ENCODE data around the gene DCAF5. TPM values are rescaled to one million over a fixed set of nuclear protein-coding genes. Genes with fewer than 3 reads are reported as not detected.
A peak's percentile ranks its signal among the peaks of the same experiment; 100 is the strongest.

DCAF5 gene, protein sequence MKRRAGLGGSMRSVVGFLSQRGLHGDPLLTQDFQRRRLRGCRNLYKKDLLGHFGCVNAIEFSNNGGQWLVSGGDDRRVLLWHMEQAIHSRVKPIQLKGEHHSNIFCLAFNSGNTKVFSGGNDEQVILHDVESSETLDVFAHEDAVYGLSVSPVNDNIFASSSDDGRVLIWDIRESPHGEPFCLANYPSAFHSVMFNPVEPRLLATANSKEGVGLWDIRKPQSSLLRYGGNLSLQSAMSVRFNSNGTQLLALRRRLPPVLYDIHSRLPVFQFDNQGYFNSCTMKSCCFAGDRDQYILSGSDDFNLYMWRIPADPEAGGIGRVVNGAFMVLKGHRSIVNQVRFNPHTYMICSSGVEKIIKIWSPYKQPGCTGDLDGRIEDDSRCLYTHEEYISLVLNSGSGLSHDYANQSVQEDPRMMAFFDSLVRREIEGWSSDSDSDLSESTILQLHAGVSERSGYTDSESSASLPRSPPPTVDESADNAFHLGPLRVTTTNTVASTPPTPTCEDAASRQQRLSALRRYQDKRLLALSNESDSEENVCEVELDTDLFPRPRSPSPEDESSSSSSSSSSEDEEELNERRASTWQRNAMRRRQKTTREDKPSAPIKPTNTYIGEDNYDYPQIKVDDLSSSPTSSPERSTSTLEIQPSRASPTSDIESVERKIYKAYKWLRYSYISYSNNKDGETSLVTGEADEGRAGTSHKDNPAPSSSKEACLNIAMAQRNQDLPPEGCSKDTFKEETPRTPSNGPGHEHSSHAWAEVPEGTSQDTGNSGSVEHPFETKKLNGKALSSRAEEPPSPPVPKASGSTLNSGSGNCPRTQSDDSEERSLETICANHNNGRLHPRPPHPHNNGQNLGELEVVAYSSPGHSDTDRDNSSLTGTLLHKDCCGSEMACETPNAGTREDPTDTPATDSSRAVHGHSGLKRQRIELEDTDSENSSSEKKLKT
- total RNA-seq (2021) = 26.2 and 29.1 TPM in 2 replicates
- percentile 78 among the genes with signal in this experiment for Bru-seq, nascent RNA
- percentile 71 among the genes with signal in this experiment for BruChase-seq, experiment 1, labeled RNA remaining after a 2-hour chase
- BruChase-seq, experiment 2, labeled RNA remaining after a 6-hour chase = percentile 66 among the genes with signal in this experiment
- long read RNA-seq, full-length matches to known transcripts = 3 of 33 reads
- long read RNA-seq, partial matches to known transcripts = 1 of 33 reads
- long read RNA-seq, other reads (novel, unspliced or antisense) = 29 of 33 reads

DNA sequence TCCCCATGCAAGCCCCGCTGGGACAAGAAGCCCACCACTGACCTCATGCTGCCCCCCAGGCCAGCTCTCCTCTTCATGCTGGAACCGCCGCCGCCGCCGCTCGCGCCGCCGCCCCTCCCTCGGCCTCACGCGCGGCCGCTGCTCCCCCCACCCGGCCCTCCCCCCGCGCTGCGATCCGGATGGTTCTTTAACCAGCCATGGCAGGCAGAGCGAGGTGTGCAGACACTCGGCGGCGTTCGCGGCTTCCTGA is at the start of gene DCAF5:
Gene DCAF5, minus strand, starts transcription at position 218 of the 250 bp plus-strand sequence. Its CDS starts 141 bp downstream, at position 77.
- intact Hi-C loops (cut with micrococcal nuclease; ENCODE audit: unreplicated experiment) = loop anchor here (2.0 to 5.0 kb wide), 2 partner anchors 38 to 176 kb away; partner anchors contain the start of genes ACTN1 and EXD2
- peak in 1 of 2 experiments; percentile 83 for DNase-seq
- Histone ChIP-seq H4K20me1 (ENCODE audit: insufficient read depth) (peaks cover 5% of the 10 kb centered on the region; the same call in 1 of the 2 replicates), H3K36me3 (ENCODE audit: low read depth) (peaks cover 15% of the 10 kb centered on the region; the same call in 1 of the 2 replicates), H3K4me2 (peak within 1 kb of the TSS; percentile 87), H3K9me3 (ENCODE audit: insufficient read depth, low read depth) (no peaks in the 10 kb centered on the region), H3F3A (ENCODE audit: insufficient read depth, low read depth) (peaks cover 16% of the 10 kb centered on the region), H3K27me3 (ENCODE audit: insufficient read depth, low read depth) (no peaks in the 10 kb centered on the region), H3K4me1 (replicated peaks; ENCODE audit: insufficient read depth) (peaks cover 17% of the 10 kb centered on the region), H3K79me2 (ENCODE audit: low read depth) (peaks cover 42% of the 10 kb centered on the region), H3K9me2 (ENCODE audit: insufficient read depth) (no peaks in the 10 kb centered on the region), H2AFZ (peak within 1 kb of the TSS; percentile 94), H3K4me3 (peak within 1 kb of the TSS; percentile 95), H3K27ac (peak within 1 kb of the TSS; percentile 47)
- TF ChIP-seq, protein P1, sequence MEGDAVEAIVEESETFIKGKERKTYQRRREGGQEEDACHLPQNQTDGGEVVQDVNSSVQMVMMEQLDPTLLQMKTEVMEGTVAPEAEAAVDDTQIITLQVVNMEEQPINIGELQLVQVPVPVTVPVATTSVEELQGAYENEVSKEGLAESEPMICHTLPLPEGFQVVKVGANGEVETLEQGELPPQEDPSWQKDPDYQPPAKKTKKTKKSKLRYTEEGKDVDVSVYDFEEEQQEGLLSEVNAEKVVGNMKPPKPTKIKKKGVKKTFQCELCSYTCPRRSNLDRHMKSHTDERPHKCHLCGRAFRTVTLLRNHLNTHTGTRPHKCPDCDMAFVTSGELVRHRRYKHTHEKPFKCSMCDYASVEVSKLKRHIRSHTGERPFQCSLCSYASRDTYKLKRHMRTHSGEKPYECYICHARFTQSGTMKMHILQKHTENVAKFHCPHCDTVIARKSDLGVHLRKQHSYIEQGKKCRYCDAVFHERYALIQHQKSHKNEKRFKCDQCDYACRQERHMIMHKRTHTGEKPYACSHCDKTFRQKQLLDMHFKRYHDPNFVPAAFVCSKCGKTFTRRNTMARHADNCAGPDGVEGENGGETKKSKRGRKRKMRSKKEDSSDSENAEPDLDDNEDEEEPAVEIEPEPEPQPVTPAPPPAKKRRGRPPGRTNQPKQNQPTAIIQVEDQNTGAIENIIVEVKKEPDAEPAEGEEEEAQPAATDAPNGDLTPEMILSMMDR (conservative IDR thresholded peaks at IDR 0.05) = no peak
- TF ChIP-seq EZH2 (IDR thresholded peaks at IDR 0.05; ENCODE audit: low read depth) = no peak
- no TSS peak for BruUV-seq (replicated peaks)
- CTCF ChIA-PET = interaction anchor here (0.5 to 0.7 kb wide), 3 partner anchors 32 to 1244 kb away, joined by 3 to 5 read pairs (median 4); no protein-coding TSS in a partner anchor
- POLR2A ChIA-PET (ENCODE audit: unreplicated experiment) = interaction anchor here (0.7 kb wide), 2 partner anchors 24 to 963 kb away, joined by 5 read pairs; no protein-coding TSS in a partner anchor

DNA sequence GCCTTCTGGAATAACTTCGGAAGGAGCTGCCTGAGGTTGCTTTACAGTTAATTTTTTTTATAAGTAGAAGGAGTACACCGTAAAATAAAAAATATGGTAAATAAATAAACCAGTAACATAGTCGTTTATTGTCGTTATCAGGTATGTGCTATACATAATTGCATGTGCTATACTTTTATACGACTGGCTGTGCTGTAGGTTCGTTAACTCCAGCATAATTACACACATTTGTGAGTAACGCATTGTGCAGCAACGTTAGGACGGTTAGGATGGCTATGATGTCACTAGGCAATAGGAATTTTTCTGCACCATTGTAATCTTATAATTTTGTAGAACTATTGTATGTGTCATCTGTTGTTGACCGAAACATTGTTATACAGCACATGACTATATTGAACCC is 46.9 kb upstream of the DCAF5 start:
- no peaks in the 10 kb centered on the region for H3K9me3 ChIP-seq (ENCODE audit: insufficient read depth, low read depth)
- BruUV-seq (replicated peaks) = no TSS peak
- POLR2A ChIA-PET (ENCODE audit: unreplicated experiment) = no interaction called here
- CTCF ChIA-PET = no interaction called here
- no peaks in the 10 kb centered on the region for H3K9me2 ChIP-seq (ENCODE audit: insufficient read depth)
- no peaks in the 10 kb centered on the region for H4K20me1 ChIP-seq (ENCODE audit: insufficient read depth)
- H2AFZ ChIP-seq = no peak overlapping the region
- H3K4me2 ChIP-seq = no peak overlapping the region
- no peak for DNase-seq
- no peaks in the 10 kb centered on the region for H3K27me3 ChIP-seq (ENCODE audit: insufficient read depth, low read depth)
- no peaks in the 10 kb centered on the region for H3K4me1 ChIP-seq (replicated peaks; ENCODE audit: insufficient read depth)
- TF ChIP-seq, protein P1 (conservative IDR thresholded peaks at IDR 0.05) = no peak
- TF ChIP-seq EZH2 (IDR thresholded peaks at IDR 0.05; ENCODE audit: low read depth) = no peak
- no peaks in the 10 kb centered on the region for H3K79me2 ChIP-seq (ENCODE audit: low read depth)
- intact Hi-C loops (cut with micrococcal nuclease; ENCODE audit: unreplicated experiment) = no loop called here
- no peaks in the 10 kb centered on the region for H3F3A ChIP-seq (ENCODE audit: insufficient read depth, low read depth)
- no peak overlapping the region for H3K27ac ChIP-seq
- H3K4me3 ChIP-seq = no peak overlapping the region
- no peaks in the 10 kb centered on the region for H3K36me3 ChIP-seq (ENCODE audit: low read depth)

DNA sequence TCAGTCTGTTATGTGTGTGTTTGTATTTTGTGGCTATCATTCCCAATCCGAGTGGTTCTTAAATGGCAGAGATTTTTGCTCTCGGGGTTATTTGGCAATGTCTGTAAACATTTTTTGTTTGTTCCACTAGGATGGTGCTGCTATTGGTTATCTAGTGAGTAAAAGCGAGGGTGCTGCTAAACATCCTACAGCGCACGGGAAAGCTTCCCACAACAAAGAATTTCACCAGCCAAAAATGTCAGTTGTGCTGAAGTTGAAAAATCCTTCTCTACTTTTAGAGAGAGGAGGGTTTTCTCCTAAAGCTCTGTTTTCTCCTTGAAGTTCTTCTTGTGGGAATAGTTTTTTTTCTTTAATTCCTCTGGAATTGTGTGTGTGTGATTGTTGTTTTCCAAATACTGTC is 40.8 kb upstream of the DCAF5 start:
- H3F3A ChIP-seq (ENCODE audit: insufficient read depth, low read depth) = no peaks in the 10 kb centered on the region
- no peaks in the 10 kb centered on the region for H3K9me3 ChIP-seq (ENCODE audit: insufficient read depth, low read depth)
- DNase-seq = no peak
- BruUV-seq (replicated peaks) = no TSS peak
- no peaks in the 10 kb centered on the region for H3K27me3 ChIP-seq (ENCODE audit: insufficient read depth, low read depth)
- no peaks in the 10 kb centered on the region for H3K36me3 ChIP-seq (ENCODE audit: low read depth)
- H4K20me1 ChIP-seq (ENCODE audit: insufficient read depth) = no peaks in the 10 kb centered on the region
- TF ChIP-seq EZH2 (IDR thresholded peaks at IDR 0.05; ENCODE audit: low read depth) = no peak
- TF ChIP-seq, protein P1 (conservative IDR thresholded peaks at IDR 0.05) = no peak
- intact Hi-C loops (cut with micrococcal nuclease; ENCODE audit: unreplicated experiment) = no loop called here
- ChIA-PET CTCF (no interaction called here), POLR2A (ENCODE audit: unreplicated experiment) (no interaction called here)
- H3K9me2 ChIP-seq (ENCODE audit: insufficient read depth) = no peaks in the 10 kb centered on the region
- no peak overlapping the region for H2AFZ ChIP-seq
- no peak overlapping the region for H3K4me3 ChIP-seq
- H3K79me2 ChIP-seq (ENCODE audit: low read depth) = peaks cover 15% of the 10 kb centered on the region
- no peak overlapping the region for H3K27ac ChIP-seq
- H3K4me2 ChIP-seq = no peak overlapping the region
- peaks cover 16% of the 10 kb centered on the region for H3K4me1 ChIP-seq (replicated peaks; ENCODE audit: insufficient read depth)
